ENCODE measurements around the gene IL4.

GRCh38 chr5:132671000-132671399 is 2.8 kb upstream of the IL4 start:
- TF ChIP-seq CTCF (IDR thresholded peaks at IDR 0.05) (no peak), POLR2A (IDR thresholded peaks at IDR 0.05) (no peak)

Data from esophagus squamous epithelium (tissue), 4 donors.